Measurements from ENCODE around the gene PLEKHA1.

Gene PLEKHA1

GRCh38 chr10:122419876-122420623, 45.5 kb downstream of the PLEKHA1 start:
- H3K27ac ChIP-seq, result peak overlapping the region; percentile 94
- no peak for DNase-seq (ENCODE audit: low read depth, low spot score)

- no peak for DNase-seq (ENCODE audit: low read depth, low spot score)
- peak overlapping the region; percentile 94 for H3K27ac ChIP-seq
Measured at GRCh38 chr10:122420624-122421007, 46.1 kb downstream of the PLEKHA1 start.

DNA sequence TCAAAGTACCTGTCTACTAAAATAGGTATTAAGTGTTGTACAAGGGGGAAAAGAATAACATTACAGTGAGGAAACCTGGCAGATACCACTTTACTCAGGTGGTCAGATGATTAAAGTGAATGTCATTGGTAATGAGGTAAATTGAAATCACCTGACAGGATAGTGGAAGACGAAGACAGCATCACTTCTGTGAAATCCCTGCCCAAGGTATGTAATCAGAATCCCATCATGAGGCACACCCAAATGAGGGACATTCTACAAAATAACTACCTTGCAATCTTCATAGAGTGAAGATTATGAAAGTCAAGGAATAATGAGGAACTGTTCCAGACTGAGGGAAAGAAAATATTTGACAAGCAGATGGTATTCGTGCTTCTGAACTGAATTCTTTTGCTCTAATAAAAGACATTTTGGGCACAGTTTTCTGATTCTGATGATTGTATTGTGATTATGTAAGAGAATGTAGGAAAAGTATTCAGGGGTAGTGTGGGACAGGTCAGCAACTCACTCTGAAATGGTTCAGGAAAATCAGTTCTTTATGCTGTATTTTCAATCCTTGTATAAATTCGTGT, 46.6 kb downstream of the PLEKHA1 start:
- DNase-seq (ENCODE audit: low read depth, low spot score), result no peak
- peak overlapping the region; percentile 94 for H3K27ac ChIP-seq

GRCh38 chr10:122421742-122422141, 47.2 kb downstream of the PLEKHA1 start:
- H3K27ac ChIP-seq, result peak overlapping the region; percentile 94
- no peak for DNase-seq (ENCODE audit: low read depth, low spot score)

GRCh38 chr10:122422266-122422989, 47.9 kb downstream of the PLEKHA1 start:
- no peak for DNase-seq (ENCODE audit: low read depth, low spot score)
- peak overlapping the region; percentile 94 for H3K27ac ChIP-seq

GRCh38 chr10:122424059-122424458, 49.6 kb downstream of the PLEKHA1 start:
- DNase-seq (ENCODE audit: low read depth, low spot score), result no peak
- no peak overlapping the region for H3K27ac ChIP-seq

GRCh38 chr10:122426829-122427228, 52.3 kb downstream of the PLEKHA1 start:
- H3K27ac ChIP-seq, result no peak overlapping the region
- no peak for DNase-seq (ENCODE audit: low read depth, low spot score)

DNA sequence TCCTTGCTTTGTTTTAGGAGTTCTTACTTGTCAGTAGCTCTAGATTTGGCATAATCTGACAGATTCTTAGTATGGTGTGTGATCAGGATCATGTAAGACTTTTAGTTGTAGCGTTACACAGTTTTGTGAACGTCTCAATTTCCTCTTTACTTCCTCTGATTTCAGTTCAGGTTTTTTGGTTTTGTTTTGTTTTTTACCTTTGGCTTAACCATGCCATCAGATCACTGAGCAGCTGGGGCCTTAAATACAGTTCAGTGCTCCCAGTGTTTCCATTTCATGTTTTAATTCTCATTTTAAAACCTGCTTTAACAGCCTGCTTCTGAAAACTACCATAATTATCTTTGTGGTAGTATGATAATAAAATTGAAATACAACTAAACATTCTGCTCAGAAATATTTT, 52.8 kb downstream of the PLEKHA1 start:
- no peak for DNase-seq (ENCODE audit: low read depth, low spot score)
- H3K27ac ChIP-seq, result no peak overlapping the region

- H3K27ac ChIP-seq, result no peak overlapping the region
- no peak for DNase-seq (ENCODE audit: low read depth, low spot score)
Measured at GRCh38 chr10:122435212-122435827, 60.8 kb downstream of the PLEKHA1 start.

DNA sequence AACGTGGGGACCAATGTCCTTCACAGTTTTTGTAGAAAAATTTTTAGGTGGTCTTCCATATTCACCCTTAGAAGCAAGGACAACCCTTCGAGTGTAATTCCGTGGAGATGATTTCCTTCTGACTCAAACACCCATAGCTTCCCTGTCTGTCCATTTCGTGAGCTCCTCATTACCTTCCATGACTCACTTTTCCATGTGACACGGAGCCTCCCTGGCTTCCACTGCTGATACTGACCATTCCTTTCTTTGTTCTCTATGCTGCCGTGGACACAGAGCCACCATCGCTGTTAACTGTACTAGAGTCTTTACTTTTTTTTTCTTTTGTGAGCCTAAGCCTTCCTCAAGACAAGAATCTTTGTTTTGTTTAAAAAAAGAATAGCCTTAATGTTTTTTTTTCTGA, 67.5 kb downstream of the PLEKHA1 start:
- peak; percentile 26 for DNase-seq (ENCODE audit: low read depth, low spot score)

DNA sequence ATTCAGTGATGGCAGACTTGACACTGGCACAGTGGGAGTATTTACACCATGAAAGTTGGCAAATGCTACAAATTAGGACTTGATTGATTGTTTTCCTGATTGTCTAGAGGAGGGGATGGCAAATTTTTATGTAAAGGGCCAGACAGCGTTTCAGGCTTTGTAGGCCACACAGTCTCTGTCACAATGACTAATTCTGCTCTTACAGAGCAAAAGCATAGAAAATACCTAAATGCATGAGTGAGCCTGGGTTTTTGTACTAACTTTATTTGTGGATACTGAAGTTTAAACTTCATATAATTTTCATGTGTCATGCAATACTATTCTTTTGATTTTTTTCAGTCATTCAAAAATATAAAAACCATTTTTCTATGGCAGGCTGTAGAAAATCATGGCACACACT, 71.0 kb downstream of the PLEKHA1 start:
- H3K27ac ChIP-seq, result no peak overlapping the region
- DNase-seq (ENCODE audit: low read depth, low spot score), result no peak

More for the DNA sequence above, 67.5 kb downstream of the PLEKHA1 start:
- H3K27ac ChIP-seq, result peak overlapping the region; percentile 45

DNA sequence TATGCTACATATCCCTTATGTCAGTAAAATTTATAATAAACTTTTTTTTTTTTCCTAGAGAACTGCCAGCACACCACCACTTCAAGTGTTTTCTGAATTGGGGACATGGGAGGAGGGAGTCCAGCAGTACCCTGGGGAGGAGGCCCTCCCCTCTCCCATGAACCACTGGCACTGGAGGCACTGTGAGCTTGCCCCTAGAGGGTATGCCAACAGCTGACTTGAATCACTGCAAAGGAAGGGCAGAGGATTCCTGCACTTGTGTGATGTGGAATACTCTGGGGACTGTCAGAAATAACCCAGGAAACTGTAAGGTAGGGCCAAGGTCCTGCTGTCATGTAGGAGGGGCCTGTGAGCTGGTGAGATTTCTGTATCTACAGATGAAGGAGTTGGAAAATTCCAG, 71.4 kb downstream of the PLEKHA1 start:
- no peak for DNase-seq (ENCODE audit: low read depth, low spot score)
- H3K27ac ChIP-seq, result no peak overlapping the region

- no peak overlapping the region for H3K27ac ChIP-seq
- DNase-seq (ENCODE audit: low read depth, low spot score), result no peak
Measured at GRCh38 chr10:122446668-122447423, 72.3 kb downstream of the PLEKHA1 start.

DNA sequence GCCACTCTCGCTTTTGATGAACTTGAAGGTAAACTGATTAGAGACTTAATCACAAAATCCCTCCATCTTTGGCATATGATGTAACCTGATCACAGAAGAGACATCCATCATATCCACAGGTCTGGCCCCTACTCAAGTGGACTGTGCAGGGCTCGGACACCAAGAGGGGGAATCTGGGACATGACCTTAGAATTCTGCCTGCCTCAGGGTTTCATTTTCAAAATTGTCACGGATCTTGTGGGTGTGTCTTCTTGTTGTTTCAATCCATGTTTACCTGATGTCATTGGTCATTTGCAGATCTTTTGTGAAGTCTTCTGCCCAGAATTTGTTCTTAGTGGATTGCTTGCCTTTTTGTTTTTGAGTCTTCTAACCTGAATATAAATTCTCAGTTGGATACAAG, 74.1 kb downstream of the PLEKHA1 start:
- H3K27ac ChIP-seq, result no peak overlapping the region
- no peak for DNase-seq (ENCODE audit: low read depth, low spot score)

DNA sequence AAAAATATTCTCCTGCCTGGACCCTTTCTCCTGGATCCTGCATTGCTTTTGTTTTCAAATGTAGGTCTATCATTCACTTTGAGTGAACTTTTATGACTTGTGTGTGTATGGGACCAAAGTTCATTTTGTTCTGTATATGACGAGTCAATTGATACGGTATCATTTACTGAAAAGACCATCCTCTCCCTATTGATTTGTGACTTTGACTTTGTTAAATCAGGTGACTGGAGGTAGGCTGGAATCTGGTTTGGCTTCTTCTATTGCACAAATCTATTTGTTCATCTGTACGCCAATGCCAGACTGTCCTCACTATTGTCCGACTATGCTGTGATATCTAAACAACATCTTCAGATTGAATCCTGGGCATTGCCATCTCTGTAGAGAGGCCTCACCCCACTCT, 74.6 kb downstream of the PLEKHA1 start:
- no peak overlapping the region for H3K27ac ChIP-seq
- DNase-seq (ENCODE audit: low read depth, low spot score), result no peak

- no peak for DNase-seq (ENCODE audit: low read depth, low spot score)
- H3K27ac ChIP-seq, result no peak overlapping the region
Measured at GRCh38 chr10:122450353-122450990, 76.0 kb downstream of the PLEKHA1 start.

- DNase-seq (ENCODE audit: low read depth, low spot score), result no peak
- H3K27ac ChIP-seq, result no peak overlapping the region
Measured at GRCh38 chr10:122454071-122454470, 79.6 kb downstream of the PLEKHA1 start.

DNA sequence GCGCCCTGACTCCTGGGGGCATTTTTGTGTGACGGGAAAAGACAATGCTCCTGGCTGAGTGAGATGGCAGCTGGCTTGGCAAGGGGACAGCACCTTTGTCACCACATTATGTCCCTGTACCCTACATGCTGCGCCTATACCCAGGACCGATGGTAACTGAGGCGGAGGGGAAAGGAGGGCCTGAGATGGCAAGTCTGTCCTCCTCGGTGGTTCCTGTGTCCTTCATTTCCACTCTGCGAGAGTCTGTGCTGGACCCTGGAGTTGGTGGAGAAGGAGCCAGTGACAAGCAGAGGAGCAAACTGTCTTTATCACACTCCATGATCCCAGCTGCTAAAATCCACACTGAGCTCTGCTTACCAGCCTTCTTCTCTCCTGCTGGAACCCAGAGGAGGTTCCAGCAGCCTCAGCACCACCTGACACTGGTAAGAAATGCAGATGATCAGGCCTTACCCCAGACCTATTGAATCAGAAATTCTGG, 80.1 kb downstream of the PLEKHA1 start, which contains the start of gene ARMS2:
ARMS2 (plus strand) TSS at position 51 of the 478 bp plus-strand sequence; CDS start at position 126, 75 bp downstream.
- DNase-seq (ENCODE audit: low read depth, low spot score), result no peak
- no peak within 1 kb of the TSS for H3K27ac ChIP-seq

DNA sequence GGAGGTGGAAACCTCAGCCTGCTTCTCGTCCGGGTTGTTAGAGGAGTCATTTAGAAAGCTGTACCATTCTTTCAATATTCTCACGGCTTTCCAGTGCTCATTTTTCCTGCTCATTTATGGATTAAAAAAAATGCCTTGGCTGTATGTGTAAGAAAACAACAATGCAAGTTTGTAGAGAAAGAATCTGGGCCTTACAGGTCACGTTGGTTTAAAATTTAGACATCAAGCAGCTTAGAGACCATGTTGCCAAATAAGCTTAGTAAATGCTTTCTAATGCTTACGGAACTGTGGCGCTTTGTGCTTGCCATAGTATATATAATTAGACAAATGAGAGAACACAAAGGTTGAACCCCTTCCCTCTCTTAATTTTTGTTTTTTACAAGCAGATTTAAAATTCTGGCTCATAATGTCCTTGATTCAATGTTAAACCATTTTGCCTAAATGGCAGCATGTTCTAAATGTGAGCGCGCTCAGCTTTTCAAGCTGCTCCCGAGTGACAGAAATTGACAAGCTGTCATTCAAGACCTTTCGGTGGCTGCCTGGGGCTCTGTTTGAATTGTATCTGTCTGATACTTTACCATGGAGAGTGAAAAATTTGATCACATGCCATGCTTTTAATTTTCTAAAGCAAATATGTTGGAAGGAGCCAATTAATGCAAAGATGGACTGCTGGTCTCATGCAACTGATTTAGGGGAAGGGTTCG, 81.0 kb downstream of the PLEKHA1 start:
- H3K27ac ChIP-seq, result no peak overlapping the region
- no peak for DNase-seq (ENCODE audit: low read depth, low spot score)
